Endothelial cell of umbilical vein (primary cell): ENCODE results near the gene USP49. TPM values are rescaled to one million over a fixed set of nuclear protein-coding genes. Genes with fewer than 3 reads are reported as not detected.

Experiments used
- BruUV-seq: library from RNA; stranded (reverse); fragments of 400-500 nt; replicated peaks from 2 replicates; lab custom pipeline; 2021; lab: Mats Ljungman, UMichigan
- CTCF ChIA-PET: fragments of 300-600, 350-600 bp; sonication (Branson Sonifier 250); formaldehyde crosslinking; loops from one replicate; lab custom pipeline; 2021; ENCODE audit warnings: antibody characterized with exemption, inconsistent platforms; lab: Charles Lee
- POLR2A ChIA-PET: fragments of 300-600, 350-600 bp; sonication (Branson Sonifier 250); formaldehyde crosslinking; loops from one replicate; lab custom pipeline; 2021; ENCODE audit warnings: antibody characterized with exemption, inconsistent platforms; lab: Charles Lee
- DNase-seq: peaks from one replicate; pipeline ENCODE4 v3.0.0-alpha.2; 2011; ENCODE audit warnings: low read depth, low spot score
- FAIRE-seq: peaks from 2 replicates; lab custom pipeline; 2011; peaks lifted over from hg19 to GRCh38; lab: Jason Lieb, UNC
- H2AFZ ChIP-seq: 2 replicates; pipeline ENCODE4 v1.6.0; 2012; ENCODE audit warnings: low read depth, low read length, control low read depth, inconsistent platforms
- H3K27ac ChIP-seq: 2 replicates; pipeline ENCODE4 v1.5.1; 2011; ENCODE audit warnings: low read depth, mild to moderate bottlenecking, control low read depth, low read length, moderate library complexity; ENCODE audit not compliant: insufficient read depth
- H3K27me3 ChIP-seq, 2 experiments: 2 replicates each; pipeline versions ENCODE4 v1.6.0 to v1.6.1; 2011; ENCODE audit warnings: low read length in 2 of 2, mixed read lengths in 1 of 2; ENCODE audit not compliant: control insufficient read depth in 2 of 2, insufficient read depth in 2 of 2
- H3K36me3 ChIP-seq, 2 experiments: 2 replicates in 1 of 2; 3 replicates in 1 of 2; pipeline ENCODE4 v1.5.1; 2011; ENCODE audit warnings: low read length in 2 of 2, mild to moderate bottlenecking in 1 of 2, moderate library complexity in 1 of 2; ENCODE audit not compliant: control insufficient read depth in 2 of 2, insufficient read depth in 2 of 2; ENCODE audit errors: extremely low read depth in 1 of 2
- H3K4me1 ChIP-seq: 3 replicates; pipeline ENCODE4 v1.5.1; 2011; ENCODE audit warnings: mild to moderate bottlenecking, low read length; ENCODE audit not compliant: control insufficient read depth, insufficient read depth; ENCODE audit errors: extremely low read depth
- H3K4me2 ChIP-seq: 2 replicates; pipeline ENCODE4 v1.6.1; 2011; ENCODE audit warnings: low read length, control low read depth, mixed read lengths; ENCODE audit not compliant: insufficient read depth
- H3K4me3 ChIP-seq, 3 experiments: fragments of 200-600 bp in 1 of 3; sonication (generic), shearing (Covaris generic) in 1 of 3; replicated peaks in 1 of 3; 2 replicates each; pipeline ENCODE4 v1.5.1; 2011 to 2016; ENCODE audit warnings: control low read depth in 3 of 3, low read length in 3 of 3, mild to moderate bottlenecking in 2 of 3, inconsistent platforms in 1 of 3, low read depth in 1 of 3, moderate library complexity in 1 of 3; ENCODE audit not compliant: insufficient read depth in 1 of 3
- H3K79me2 ChIP-seq: 2 replicates; pipeline ENCODE4 v1.6.0; 2012; ENCODE audit warnings: low read length, inconsistent platforms; ENCODE audit not compliant: control insufficient read depth, insufficient read depth
- H3K9ac ChIP-seq: replicated peaks from 2 replicates; pipeline ENCODE3; 2011; ENCODE audit warnings: low read length, control low read depth; ENCODE audit not compliant: insufficient read depth; ENCODE audit errors: extremely low read depth
- H3K9me1 ChIP-seq: replicated peaks from 3 replicates; pipeline ENCODE4 v1.6.0; 2011; ENCODE audit warnings: mild to moderate bottlenecking, low read length; ENCODE audit not compliant: control insufficient read depth, insufficient read depth; ENCODE audit errors: extremely low read depth
- H3K9me3 ChIP-seq: replicated peaks from 2 replicates; pipeline ENCODE4 v1.5.1; 2012; ENCODE audit warnings: low read length, inconsistent platforms; ENCODE audit not compliant: control insufficient read depth, insufficient read depth
- H4K20me1 ChIP-seq: replicated peaks from 2 replicates; pipeline ENCODE3; 2011; ENCODE audit warnings: mild to moderate bottlenecking, low read length; ENCODE audit not compliant: control insufficient read depth, insufficient read depth; ENCODE audit errors: extremely low read depth
- GATA2 ChIP-seq: IDR thresholded peaks from 2 replicates; pipeline ENCODE4 v1.7.0; 2011; ENCODE audit warnings: low read depth, mild to moderate bottlenecking, moderate library complexity, mixed read lengths, low read length; ENCODE audit not compliant: insufficient read length, insufficient read depth
- JUN ChIP-seq: IDR thresholded peaks from 2 replicates; pipeline ENCODE4 v1.6.1; 2011; ENCODE audit warnings: borderline replicate concordance, low read depth; ENCODE audit not compliant: insufficient read length, insufficient read depth
- dilution Hi-C: fragments of 300-500 bp; cut with MboI; formaldehyde crosslinking; loops from one replicate; pipeline ENCODE4 v1.15.0; 2019; ENCODE audit warnings: low sequenced_read_pairs; ENCODE audit not compliant: extremely low pct_ligation_motif_present
- intact Hi-C: fragments of 100-400 bp; cut with micrococcal nuclease; formaldehyde crosslinking; loops from one replicate; pipeline ENCODE4 v1.10.0; 2022
- polyA plus RNA-seq, 4 experiments: library from polyadenylated mRNA; depleted of rRNA in 3 of 4; stranded (reverse) in 3 of 4; unstranded in 1 of 4; fragments of >200 nt; gene quantifications; 2 replicates each; pipeline versions ENCODE4 v1.2.1 to v1.2.3, GENCODE V29; 2011 to 2012; ENCODE audit warnings: missing spikeins in 1 of 4
- total RNA-seq: library from RNA; stranded (reverse); gene quantifications from 2 replicates; pipeline ENCODE4 v1.2.3, GENCODE V29; 2021
- TF ChIP-seq, protein P1 (sequence below): IDR thresholded peaks from 2 replicates; pipeline ENCODE4 v1.6.1; 2011; ENCODE audit not compliant: insufficient read depth, insufficient read length
- TF ChIP-seq, protein P2 (sequence below), 2 donors: IDR thresholded peaks; 1 replicate in 1 of 2; 2 replicates in 1 of 2; pipeline ENCODE4 v1.5.1; 2011; ENCODE audit warnings: low read length in 2 of 2, mild to moderate bottlenecking in 2 of 2, moderate library complexity in 2 of 2, control low read depth in 1 of 2, inconsistent platforms in 1 of 2, low read depth in 1 of 2; ENCODE audit not compliant: insufficient read depth in 1 of 2; ENCODE audit errors: extremely low read depth in 1 of 2

USP49 gene
- total and polyA plus RNA-seq, 2 donors (not counting 3 experiments of a cell fraction or from before 2014, with no cell fraction given): 2.4 to 4.1 TPM

GRCh38 chr6:41741625-41742490 lies 153.3 kb downstream of the USP49 start:
- Histone ChIP-seq H3K27ac (no peak overlapping the region), H3K9me3 (no peaks in the 10 kb centered on the region), H3K4me2 (no peak overlapping the region), H3K4me3 (no peak overlapping the region), H3K27me3 (peaks cover 0 to 1% of the 10 kb centered on the region in 2 experiments), H3K9ac (no peak overlapping the region), H4K20me1 (no peaks in the 10 kb centered on the region), H3K9me1 (no peaks in the 10 kb centered on the region), H3K79me2 (no peaks in the 10 kb centered on the region), H3K36me3 (no peaks in the 10 kb centered on the region), H2AFZ (no peak overlapping the region), H3K4me1 (no peaks in the 10 kb centered on the region)
- ChIA-PET POLR2A (no interaction called here), CTCF (no interaction called here)
- DNase-seq (no peak), FAIRE-seq (no peak)
- dilution Hi-C loops (no loop called here), intact Hi-C loops (no loop called here)
- BruUV-seq: no TSS peak
- TF ChIP-seq, protein P1, sequence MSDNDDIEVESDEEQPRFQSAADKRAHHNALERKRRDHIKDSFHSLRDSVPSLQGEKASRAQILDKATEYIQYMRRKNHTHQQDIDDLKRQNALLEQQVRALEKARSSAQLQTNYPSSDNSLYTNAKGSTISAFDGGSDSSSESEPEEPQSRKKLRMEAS: no peak
- TF ChIP-seq GATA2: no peak
- TF ChIP-seq, protein P2, sequence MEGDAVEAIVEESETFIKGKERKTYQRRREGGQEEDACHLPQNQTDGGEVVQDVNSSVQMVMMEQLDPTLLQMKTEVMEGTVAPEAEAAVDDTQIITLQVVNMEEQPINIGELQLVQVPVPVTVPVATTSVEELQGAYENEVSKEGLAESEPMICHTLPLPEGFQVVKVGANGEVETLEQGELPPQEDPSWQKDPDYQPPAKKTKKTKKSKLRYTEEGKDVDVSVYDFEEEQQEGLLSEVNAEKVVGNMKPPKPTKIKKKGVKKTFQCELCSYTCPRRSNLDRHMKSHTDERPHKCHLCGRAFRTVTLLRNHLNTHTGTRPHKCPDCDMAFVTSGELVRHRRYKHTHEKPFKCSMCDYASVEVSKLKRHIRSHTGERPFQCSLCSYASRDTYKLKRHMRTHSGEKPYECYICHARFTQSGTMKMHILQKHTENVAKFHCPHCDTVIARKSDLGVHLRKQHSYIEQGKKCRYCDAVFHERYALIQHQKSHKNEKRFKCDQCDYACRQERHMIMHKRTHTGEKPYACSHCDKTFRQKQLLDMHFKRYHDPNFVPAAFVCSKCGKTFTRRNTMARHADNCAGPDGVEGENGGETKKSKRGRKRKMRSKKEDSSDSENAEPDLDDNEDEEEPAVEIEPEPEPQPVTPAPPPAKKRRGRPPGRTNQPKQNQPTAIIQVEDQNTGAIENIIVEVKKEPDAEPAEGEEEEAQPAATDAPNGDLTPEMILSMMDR (IDR thresholded peaks at IDR 0.05; ENCODE audit: extremely low read depth in 1 of 2, insufficient read depth in 1 of 2, low read depth in 1 of 2, low read length in 2 of 2): no peak
- no peak for TF ChIP-seq JUN
